Fibroblast of the aortic adventitia (primary cell): ENCODE results near the gene CDC42BPA. TPM values are rescaled to one million over a fixed set of nuclear protein-coding genes. Genes with fewer than 3 reads are reported as not detected.
"Not testable (repeated sequence)": the region's sequence is repeated elsewhere in the genome, so short reads cannot be mapped to it uniquely, and the experiment has no call there.

Experiments used
- DNase-seq: peaks from one replicate; pipeline ENCODE4 v3.0.0-alpha.2; 2010; ENCODE audit warnings: low read depth
- H3K4me3 ChIP-seq: 2 replicates; pipeline ENCODE4 v1.5.1; 2011; ENCODE audit warnings: low read depth, mild to moderate bottlenecking, control low read depth, low read length, moderate library complexity
- CTCF ChIP-seq: IDR thresholded peaks from 2 replicates; pipeline ENCODE4 v1.5.1; 2011; ENCODE audit warnings: mild to moderate bottlenecking, low read length, control low read depth, inconsistent platforms; ENCODE audit not compliant: insufficient read depth
- total RNA-seq: library from RNA; depleted of rRNA; stranded (reverse); fragments of >200 nt; gene quantifications from 2 replicates; pipeline ENCODE4 v1.2.3, GENCODE V29; 2012; ENCODE audit warnings: low replicate concordance

Gene CDC42BPA
- total RNA-seq, 1 donor, result 82.5 TPM

- TF ChIP-seq CTCF, result no peak
- DNase-seq, result no peak
Observed at GRCh38 chr1:227242811-227243682, 75.2 kb downstream of the CDC42BPA start.

GRCh38 chr1:227240983-227241382, 77.3 kb downstream of the CDC42BPA start:
- TF ChIP-seq CTCF, result no peak
- H3K4me3 ChIP-seq, result no peak overlapping the region
- no peak for DNase-seq

More at GRCh38 chr1:227242811-227243682, 75.2 kb downstream of the CDC42BPA start:
- no peak overlapping the region for H3K4me3 ChIP-seq

- peak; percentile 67 for DNase-seq
- peak; percentile 51 for TF ChIP-seq CTCF
- H3K4me3 ChIP-seq, result no peak overlapping the region
Observed at GRCh38 chr1:227234998-227235405, 83.3 kb downstream of the CDC42BPA start.

GRCh38 chr1:227231128-227231527, 87.2 kb downstream of the CDC42BPA start:
- H3K4me3 ChIP-seq, DNase-seq: not testable (repeated sequence)

GRCh38 chr1:227228201-227228600, 90.1 kb downstream of the CDC42BPA start:
- no peak for DNase-seq
- TF ChIP-seq CTCF, result no peak
- H3K4me3 ChIP-seq, result no peak overlapping the region

- DNase-seq, result no peak
- no peak overlapping the region for H3K4me3 ChIP-seq
- TF ChIP-seq CTCF, result no peak
Observed at GRCh38 chr1:227227761-227228160, 90.5 kb downstream of the CDC42BPA start.

GRCh38 chr1:227225715-227226346, 92.5 kb downstream of the CDC42BPA start:
- peak; percentile 73 for DNase-seq
- TF ChIP-seq CTCF, result no peak
- peak overlapping the region; percentile 15 for H3K4me3 ChIP-seq
